GM23248 (cell line): ENCODE results near the gene RBM17.

Source experiments
- EZH2 ChIP-seq: fragments of 200-600 bp; sonication (generic); IDR thresholded peaks from 2 replicates; pipeline ENCODE4 v1.6.1; 2018; ENCODE audit warnings: antibody characterized with exemption, mild to moderate bottlenecking; ENCODE audit not compliant: insufficient read depth, poor library complexity, severe bottlenecking
- EZH2phosphoT487 ChIP-seq: fragments of 200-600 bp; sonication (generic); IDR thresholded peaks from 2 replicates; pipeline ENCODE4 v1.6.1; 2018; ENCODE audit warnings: antibody characterized with exemption, moderate library complexity, mild to moderate bottlenecking, low read depth; ENCODE audit not compliant: insufficient read depth

- no peak for TF ChIP-seq EZH2
- no peak for TF ChIP-seq EZH2phosphoT487
These were observed 49.1 kb upstream of the RBM17 start for GRCh38 chr10:6039711-6040110.
